Activated T-helper 1 cell treated with anti-CD3 and anti-CD28 coated beads, Interleukin-12 subunit alpha, Interleukin-12 subunit beta, Interleukin-2, Interleukin-4 antibody, amounts not matched to agents 30 ng/mL and 10 ng/mL and 1 ng/mL, durations not matched to agents 14 hours and 24 hours and 36 hours (primary cell): ENCODE data around the gene ENTPD2. TPM values are rescaled to one million over a fixed set of nuclear protein-coding genes. Genes with fewer than 3 reads are reported as not detected.

Experiments
- DNase-seq: peaks from one replicate; pipeline ENCODE4 v3.0.0; 2021; ENCODE audit warnings: low spot score
- H3K27ac Mint-ChIP-seq: one replicate; pipeline ENCODE4 v1.8.0; 2021; ENCODE audit warnings: mild to moderate bottlenecking, mixed read lengths
- H3K27me3 Mint-ChIP-seq: one replicate; pipeline ENCODE4 v1.8.0; 2022; ENCODE audit warnings: mild to moderate bottlenecking, moderate library complexity, mixed read lengths; ENCODE audit not compliant: insufficient read depth
- H3K36me3 Mint-ChIP-seq: one replicate; pipeline ENCODE4 v1.8.0; 2021; ENCODE audit warnings: low read depth, mixed read lengths
- H3K4me1 Mint-ChIP-seq: one replicate; pipeline ENCODE4 v1.8.0; 2021; ENCODE audit warnings: low read depth, mixed read lengths
- H3K4me3 Mint-ChIP-seq: one replicate; pipeline ENCODE4 v1.8.0; 2021; ENCODE audit warnings: mild to moderate bottlenecking, moderate library complexity, mixed read lengths
- H3K9me3 Mint-ChIP-seq: one replicate; pipeline ENCODE4 v1.8.0; 2021; ENCODE audit warnings: mixed read lengths
- intact Hi-C: fragments of 100-400 bp; cut with micrococcal nuclease; formaldehyde crosslinking; loops from one replicate; pipeline ENCODE4 v1.15.1; 2024
- total RNA-seq: library from RNA; stranded (reverse); gene quantifications from 2 replicates; pipeline ENCODE4 v1.2.3, GENCODE V29; 2022

The ENTPD2 gene
- total RNA-seq, 1 donor from 2014 or later, result not detected

- Mint-ChIP-seq H3K36me3 (no peaks in the 10 kb centered on the region), H3K27ac (no peak overlapping the region), H3K27me3 (no peaks in the 10 kb centered on the region), H3K4me1 (no peaks in the 10 kb centered on the region), H3K4me3 (no peak overlapping the region), H3K9me3 (no peaks in the 10 kb centered on the region)
- intact Hi-C loops, result no loop called here
- DNase-seq, result no peak
These were observed 37.9 kb downstream of the ENTPD2 start for GRCh38 chr9:137015976-137016375.

DNA sequence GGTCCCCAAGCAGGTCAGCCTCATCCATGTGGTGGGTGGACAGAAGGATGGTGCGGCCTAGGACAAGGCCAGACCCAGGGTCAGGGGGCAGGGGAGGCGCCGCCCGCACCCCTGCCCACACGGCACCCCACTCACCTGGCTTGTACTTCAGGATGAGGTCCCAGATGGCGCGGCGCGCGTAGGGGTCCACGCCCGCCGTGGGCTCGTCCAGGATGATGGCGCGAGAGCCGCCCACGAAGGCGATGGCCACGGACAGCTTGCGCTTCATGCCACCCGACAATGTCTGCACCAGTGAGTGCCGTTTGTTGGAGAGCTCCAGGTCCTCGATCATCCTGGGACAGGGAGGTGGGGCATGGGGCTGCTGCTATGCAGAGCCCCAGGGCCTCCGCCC, 38.3 kb downstream of the ENTPD2 start:
- H3K4me1 Mint-ChIP-seq, result no peaks in the 10 kb centered on the region
- no peaks in the 10 kb centered on the region for H3K36me3 Mint-ChIP-seq
- H3K27me3 Mint-ChIP-seq, result no peaks in the 10 kb centered on the region
- no peaks in the 10 kb centered on the region for H3K9me3 Mint-ChIP-seq
- H3K4me3 Mint-ChIP-seq, result no peak overlapping the region
- intact Hi-C loops, result no loop called here
- no peak for DNase-seq
- no peak overlapping the region for H3K27ac Mint-ChIP-seq

DNA sequence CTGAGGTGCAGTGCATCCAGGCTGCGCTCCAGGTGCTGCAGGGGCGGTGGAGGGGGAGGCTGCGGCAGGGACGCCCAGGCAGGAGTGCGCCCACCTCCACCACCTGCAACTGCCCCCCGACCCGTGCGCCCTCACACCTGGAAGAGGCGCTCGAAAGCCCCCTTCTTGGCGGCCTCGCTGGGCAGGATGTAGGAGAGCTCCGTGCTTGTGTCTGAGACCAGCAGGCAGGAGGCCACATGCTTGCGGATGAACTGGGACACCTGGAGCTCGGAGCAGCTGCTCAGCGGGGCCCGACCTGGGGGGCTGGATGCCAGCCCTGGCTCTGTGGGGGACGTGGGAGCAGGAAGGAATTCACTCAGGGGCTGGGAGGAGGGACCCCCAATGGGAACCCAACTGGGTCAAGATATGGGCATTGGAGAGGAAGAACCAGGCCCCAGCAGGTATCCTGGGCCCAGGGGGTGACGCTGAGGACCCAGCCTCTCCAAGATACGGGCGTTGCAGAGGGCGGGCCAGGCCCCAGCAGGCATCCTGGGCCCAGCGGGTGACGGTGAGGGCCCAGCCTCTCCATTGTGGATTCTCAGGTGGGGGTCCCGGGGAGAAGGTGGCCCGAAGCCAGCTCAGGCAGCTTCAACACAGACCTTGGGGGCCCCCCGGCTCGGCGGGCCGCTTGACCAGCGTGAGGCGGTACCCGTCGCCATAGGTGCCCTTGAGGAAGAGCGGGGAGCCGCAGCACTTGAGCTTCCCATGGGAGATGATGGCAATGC, 38.9 kb downstream of the ENTPD2 start:
- Mint-ChIP-seq H3K36me3 (no peaks in the 10 kb centered on the region), H3K4me1 (no peaks in the 10 kb centered on the region), H3K27me3 (no peaks in the 10 kb centered on the region), H3K27ac (no peak overlapping the region), H3K9me3 (no peaks in the 10 kb centered on the region), H3K4me3 (no peak overlapping the region)
- no peak for DNase-seq
- intact Hi-C loops, result no loop called here

DNA sequence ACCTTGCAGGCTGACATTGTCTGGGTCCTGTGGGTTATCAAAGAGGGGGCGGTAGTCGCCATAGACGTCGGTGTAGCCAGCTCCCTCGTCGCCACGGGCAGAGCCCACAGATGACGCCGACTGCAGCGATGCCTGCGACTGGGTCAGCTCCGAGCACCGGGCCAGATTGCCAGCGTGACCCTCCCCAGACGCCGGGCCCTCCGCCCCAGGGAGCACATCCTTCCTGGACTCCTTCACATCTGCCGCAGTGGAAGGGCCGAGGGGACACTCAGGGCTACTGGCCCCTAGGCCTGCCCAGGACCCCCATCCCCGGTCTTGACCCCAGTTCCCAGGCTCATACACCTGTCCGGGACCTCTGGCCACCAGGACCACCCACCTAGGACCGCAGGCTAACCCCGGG, 39.7 kb downstream of the ENTPD2 start:
- no peaks in the 10 kb centered on the region for H3K9me3 Mint-ChIP-seq
- H3K27me3 Mint-ChIP-seq, result no peaks in the 10 kb centered on the region
- intact Hi-C loops, result no loop called here
- H3K4me3 Mint-ChIP-seq, result no peak overlapping the region
- H3K27ac Mint-ChIP-seq, result no peak overlapping the region
- H3K4me1 Mint-ChIP-seq, result no peaks in the 10 kb centered on the region
- DNase-seq, result no peak
- H3K36me3 Mint-ChIP-seq, result no peaks in the 10 kb centered on the region

- Mint-ChIP-seq H3K4me1 (no peaks in the 10 kb centered on the region), H3K27me3 (no peaks in the 10 kb centered on the region), H3K36me3 (no peaks in the 10 kb centered on the region), H3K4me3 (no peak overlapping the region), H3K9me3 (no peaks in the 10 kb centered on the region), H3K27ac (no peak overlapping the region)
- intact Hi-C loops, result no loop called here
- DNase-seq, result no peak
These were observed 40.3 kb downstream of the ENTPD2 start for GRCh38 chr9:137013571-137013940.

- Mint-ChIP-seq H3K36me3 (no peaks in the 10 kb centered on the region), H3K4me1 (no peaks in the 10 kb centered on the region), H3K4me3 (no peak overlapping the region), H3K27me3 (no peaks in the 10 kb centered on the region), H3K9me3 (no peaks in the 10 kb centered on the region), H3K27ac (no peak overlapping the region)
- intact Hi-C loops, result no loop called here
- DNase-seq, result no peak
These were observed 40.9 kb downstream of the ENTPD2 start for GRCh38 chr9:137012694-137013570.

DNA sequence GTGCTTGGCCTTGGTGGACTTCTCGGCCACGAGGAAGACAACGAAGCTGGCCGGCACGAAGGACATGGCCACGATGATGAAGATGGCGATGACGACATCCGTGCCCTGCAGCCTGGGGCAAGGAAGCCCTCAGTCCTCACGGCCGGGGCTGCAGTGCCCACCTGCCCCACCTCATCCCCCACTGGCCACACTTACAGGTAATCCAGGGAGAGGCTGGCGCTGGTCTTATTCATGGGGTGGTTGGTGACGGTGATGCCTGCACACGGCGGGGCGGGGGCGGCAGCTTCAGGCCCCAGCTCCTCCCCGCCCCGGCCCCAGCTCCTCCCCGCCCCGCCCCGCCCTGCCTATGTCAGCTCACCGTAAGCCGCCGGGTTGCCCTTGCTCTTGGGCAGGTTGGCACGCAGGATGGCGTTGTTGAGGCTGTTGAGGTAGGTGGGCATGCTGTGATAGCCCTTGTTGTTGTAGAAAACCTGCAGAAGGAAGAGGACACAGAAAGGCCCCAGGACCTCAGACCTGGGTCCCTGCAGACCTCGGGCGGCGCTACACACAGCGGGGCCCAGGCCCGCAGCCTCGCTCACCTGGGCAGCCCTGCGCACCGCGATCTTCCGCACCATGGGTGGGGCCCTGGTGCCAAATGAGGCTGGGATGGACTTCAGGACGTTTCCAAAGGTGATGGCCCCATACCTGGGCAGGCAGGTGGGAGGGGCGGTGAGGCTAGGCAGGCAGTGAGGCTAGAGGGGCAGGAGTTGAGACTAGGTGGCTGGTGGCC, 41.8 kb downstream of the ENTPD2 start:
- intact Hi-C loops, result no loop called here
- Mint-ChIP-seq H3K9me3 (no peaks in the 10 kb centered on the region), H3K4me1 (no peaks in the 10 kb centered on the region), H3K27ac (no peak overlapping the region), H3K36me3 (no peaks in the 10 kb centered on the region), H3K27me3 (no peaks in the 10 kb centered on the region), H3K4me3 (no peak overlapping the region)
- DNase-seq, result no peak

GRCh38 chr9:137011156-137011555, 42.7 kb downstream of the ENTPD2 start:
- Mint-ChIP-seq H3K4me1 (no peaks in the 10 kb centered on the region), H3K4me3 (no peak overlapping the region), H3K27me3 (no peaks in the 10 kb centered on the region), H3K9me3 (no peaks in the 10 kb centered on the region), H3K36me3 (no peaks in the 10 kb centered on the region), H3K27ac (no peak overlapping the region)
- intact Hi-C loops, result no loop called here
- no peak for DNase-seq

DNA sequence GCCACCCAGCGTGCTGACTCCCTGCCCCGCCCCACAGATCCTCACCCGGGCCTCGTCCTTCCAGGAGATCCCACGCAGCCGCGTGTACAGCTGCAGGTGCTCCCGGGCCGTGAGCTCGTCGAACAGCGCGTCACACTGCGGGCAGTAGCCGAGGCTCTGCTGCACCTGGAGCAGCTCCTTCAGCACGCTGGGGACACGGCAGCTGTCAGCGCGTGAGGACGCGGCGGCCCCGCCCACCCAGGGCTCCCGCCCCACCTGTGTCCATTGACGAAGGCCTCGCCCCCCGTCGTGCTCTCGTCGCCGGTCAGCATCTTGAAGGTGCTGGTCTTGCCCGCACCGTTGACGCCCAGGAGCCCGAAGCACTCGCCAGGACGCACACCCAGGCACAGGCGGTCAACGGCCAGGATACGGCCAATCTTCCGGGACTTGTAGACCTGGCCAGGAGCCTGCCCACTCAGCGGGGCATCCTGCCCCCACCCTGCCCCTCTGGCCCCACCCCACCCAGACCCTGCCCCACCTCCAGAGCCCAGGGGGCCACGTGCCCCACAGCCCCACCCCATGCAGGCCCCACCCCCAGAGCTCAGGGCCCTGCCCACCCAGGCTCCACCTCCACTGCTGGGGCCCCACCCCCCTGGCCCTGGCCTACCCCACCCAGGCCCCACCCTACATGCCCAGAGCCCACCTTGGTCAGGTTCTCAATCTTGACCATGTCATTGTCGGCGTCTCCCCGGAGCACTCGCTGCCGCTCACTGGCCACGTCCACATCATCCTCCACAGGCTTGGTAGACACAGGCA, 43.7 kb downstream of the ENTPD2 start:
- Mint-ChIP-seq H3K36me3 (no peaks in the 10 kb centered on the region), H3K27me3 (no peaks in the 10 kb centered on the region), H3K27ac (no peak overlapping the region), H3K4me1 (no peaks in the 10 kb centered on the region), H3K4me3 (no peak overlapping the region), H3K9me3 (no peaks in the 10 kb centered on the region)
- DNase-seq, result no peak
- intact Hi-C loops, result no loop called here

DNA sequence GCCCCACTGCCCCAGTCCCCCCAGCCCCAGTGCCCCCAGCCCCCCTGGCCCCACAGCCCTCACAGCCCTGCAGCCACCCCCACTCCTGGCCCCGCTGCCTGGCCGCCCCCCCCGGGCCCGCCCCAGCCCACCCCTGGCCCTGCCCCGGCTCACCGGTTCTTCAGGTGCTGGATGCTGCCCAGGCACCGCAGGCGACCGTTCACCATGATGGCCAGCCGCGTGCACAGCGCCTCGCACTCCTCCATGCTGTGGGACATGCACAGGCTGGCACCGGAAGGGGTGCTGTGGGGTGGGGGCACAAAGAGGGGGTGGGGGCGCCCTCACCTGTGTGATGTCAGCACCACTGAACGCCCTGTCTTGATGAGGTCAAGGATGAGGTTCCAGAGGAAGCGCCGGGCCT, 44.6 kb downstream of the ENTPD2 start:
- Mint-ChIP-seq H3K27me3 (peaks cover 2% of the 10 kb centered on the region), H3K4me1 (no peaks in the 10 kb centered on the region), H3K27ac (no peak overlapping the region), H3K9me3 (no peaks in the 10 kb centered on the region), H3K36me3 (no peaks in the 10 kb centered on the region), H3K4me3 (no peak overlapping the region)
- intact Hi-C loops, result no loop called here
- no peak for DNase-seq

DNA sequence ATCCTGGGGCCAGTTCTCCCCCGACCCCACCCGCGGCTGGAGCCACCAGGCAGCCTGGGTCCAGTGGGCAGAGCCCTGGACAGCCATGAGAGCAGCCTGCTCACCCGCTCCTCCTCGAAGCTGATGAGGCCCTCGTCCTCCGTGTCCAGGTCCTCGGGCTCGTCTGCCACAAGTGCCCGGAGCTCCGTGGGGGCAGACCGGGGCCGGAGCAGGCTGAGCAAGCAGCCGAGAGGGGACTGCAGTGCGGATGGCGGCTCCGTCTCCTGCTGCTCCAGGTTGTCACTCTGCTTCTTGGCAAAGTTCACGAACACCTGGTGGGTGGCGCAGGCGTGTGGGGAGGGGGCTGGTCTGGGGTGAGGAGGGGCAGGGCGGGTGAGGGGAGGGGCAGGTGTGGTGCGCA, 45.5 kb downstream of the ENTPD2 start:
- DNase-seq, result no peak
- Mint-ChIP-seq H3K4me3 (no peak overlapping the region), H3K36me3 (no peaks in the 10 kb centered on the region), H3K9me3 (no peaks in the 10 kb centered on the region), H3K4me1 (no peaks in the 10 kb centered on the region), H3K27me3 (peaks cover 2% of the 10 kb centered on the region), H3K27ac (no peak overlapping the region)
- intact Hi-C loops, result no loop called here

- DNase-seq, result no peak
- no peaks in the 10 kb centered on the region for H3K4me1 Mint-ChIP-seq
These were observed 46.0 kb downstream of the ENTPD2 start for GRCh38 chr9:137007816-137008270.

More at GRCh38 chr9:137007816-137008270, 46.0 kb downstream of the ENTPD2 start:
- Mint-ChIP-seq H3K9me3 (no peaks in the 10 kb centered on the region), H3K27me3 (peaks cover 2% of the 10 kb centered on the region), H3K36me3 (no peaks in the 10 kb centered on the region), H3K27ac (no peak overlapping the region), H3K4me3 (no peak overlapping the region)
- intact Hi-C loops, result no loop called here
